ENCODE measurements around the gene PHYKPL. TPM values are rescaled to one million over a fixed set of nuclear protein-coding genes. Genes with fewer than 3 reads are reported as not detected.

The PHYKPL gene
- total and polyA plus RNA-seq, 2 of the 8 experiments (the other 6 are each of a cell fraction or from before 2014, with no cell fraction given) = 25.1 to 32.1 TPM

DNA sequence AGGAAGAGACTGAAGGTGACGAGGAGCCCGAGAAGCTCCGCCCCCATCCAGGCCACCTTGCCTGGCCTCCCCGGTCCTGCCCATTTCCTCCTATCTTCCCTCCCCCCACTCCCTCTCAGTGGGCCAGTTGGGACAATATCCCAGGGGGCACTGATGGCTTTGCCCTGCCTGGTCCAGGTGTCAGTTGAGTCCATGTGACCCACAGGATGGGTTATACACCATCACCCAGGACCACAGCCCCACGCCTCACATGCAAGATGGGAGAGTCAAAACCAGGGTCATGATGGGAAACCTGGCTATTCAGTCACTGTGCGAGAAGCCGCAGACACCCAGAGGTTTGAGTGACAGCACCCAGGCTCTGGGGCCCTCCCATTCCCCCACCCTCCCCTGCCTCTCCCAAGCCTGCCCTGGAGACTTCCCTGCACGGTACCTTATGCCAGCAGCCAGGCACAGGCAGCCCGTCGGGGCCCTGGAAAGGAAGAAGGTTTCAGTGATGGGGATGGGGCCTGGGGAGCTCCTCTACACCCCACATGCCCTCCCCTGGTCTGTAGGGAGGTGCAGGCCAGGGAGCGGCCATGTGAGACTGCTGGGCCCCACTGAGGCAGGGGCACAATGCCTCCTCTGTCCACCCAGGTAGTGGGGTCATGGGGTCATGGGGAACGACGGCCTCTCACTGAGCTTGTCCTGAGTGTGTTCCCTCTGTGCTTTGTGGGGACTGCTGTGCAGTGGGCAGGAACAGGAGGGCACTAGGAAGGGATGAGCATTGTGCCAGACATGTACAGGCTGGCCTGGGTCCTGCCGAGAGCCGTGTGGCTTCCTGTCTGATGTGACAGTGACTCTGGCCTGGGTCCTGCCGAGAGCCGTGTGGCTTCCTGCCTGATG lies 6.3 kb upstream of the PHYKPL start:
- Histone ChIP-seq H3K4me3 (ENCODE audit: extremely low read depth in 1 of 4, insufficient read depth in 2 of 4, low read depth in 3 of 4, low read length in 4 of 4) (no peak overlapping the region), H2BK12ac (ENCODE audit: low read depth, low read length) (peak overlapping the region; percentile 90; the same call in 1 of the 2 replicates), H3K56ac (replicated peaks; ENCODE audit: insufficient read length, low read depth, low read length) (no peak overlapping the region), H3K36me3 (ENCODE audit: control insufficient read depth in 2 of 4, insufficient read depth in 4 of 4, low read length in 3 of 4) (no peaks in the 10 kb centered on the region), H2AK5ac (ENCODE audit: low read depth, low read length) (no peak overlapping the region), H3K23me2 (ENCODE audit: low read depth, low read length) (peaks cover 2% of the 10 kb centered on the region; the same call in 1 of the 2 replicates), H3K14ac (ENCODE audit: insufficient read length) (no peak overlapping the region), H3K4me2 (ENCODE audit: insufficient read depth in 1 of 2, low read depth in 2 of 2, low read length in 2 of 2) (no peak overlapping the region), H4K20me1 (replicated peaks in 1 of 2; ENCODE audit: control insufficient read depth in 1 of 2, insufficient read depth in 2 of 2, low read length in 2 of 2) (no peaks in the 10 kb centered on the region), H3K79me1 (ENCODE audit: low read depth, low read length) (no peaks in the 10 kb centered on the region; the same call in 1 of the 2 replicates), H3K4ac (replicated peaks; ENCODE audit: insufficient read length, low read depth, low read length) (no peak overlapping the region), H2BK5ac (ENCODE audit: low read depth, low read length) (no peak overlapping the region; the same call in 1 of the 2 replicates), H4K8ac (ENCODE audit: extremely low read depth, insufficient read depth, low read length) (peak overlapping the region; percentile 35; the same call in 1 of the 2 replicates), H2BK15ac (ENCODE audit: low read length) (no peak overlapping the region), H3K79me2 (ENCODE audit: control insufficient read depth in 1 of 2, insufficient read depth in 2 of 2, low read length in 2 of 2) (no peaks in the 10 kb centered on the region), H3K18ac (ENCODE audit: extremely low read depth, low read length) (no peak overlapping the region), H3K4me1 (replicated peaks in 1 of 4; ENCODE audit: control insufficient read depth in 3 of 4, insufficient read depth in 4 of 4, low read length in 3 of 4) (peaks cover 0 to 6% (median 1%) of the 10 kb centered on the region in 4 experiments; a peak in 4 of 7 replicates), H2BK120ac (replicated peaks; ENCODE audit: low read depth, low read length) (no peak overlapping the region), H3K27ac (ENCODE audit: low read depth, low read length) (no peak overlapping the region), H4K91ac (replicated peaks; ENCODE audit: insufficient read length, low read length) (peak overlapping the region; percentile 68), H3K9me3 (ENCODE audit: insufficient read depth in 2 of 2, low read depth in 1 of 2, low read length in 1 of 2) (no peaks in the 10 kb centered on the region), H4K5ac (ENCODE audit: insufficient read length, low read depth, low read length) (peak overlapping the region; percentile 10), H3K27me3 (replicated peaks in 1 of 4; ENCODE audit: control insufficient read depth in 3 of 4, extremely low read depth in 1 of 4, insufficient read depth in 3 of 4, low read length in 3 of 4) (no peaks in the 10 kb centered on the region), H2AFZ (ENCODE audit: low read length) (no peak overlapping the region), H3K23ac (ENCODE audit: insufficient read length) (no peak overlapping the region), H3K9ac (replicated peaks in 1 of 4; ENCODE audit: extremely low read depth in 1 of 4, low read depth in 3 of 4, low read length in 3 of 4) (no peak overlapping the region), H2BK20ac (ENCODE audit: low read length) (no peak overlapping the region)
- WGBS, 2 experiments (ENCODE audit: extremely low coverage in 1 of 2, insufficient coverage in 1 of 2, insufficient read length in 1 of 2, insufficient replicate concordance in 2 of 2, low coverage in 1 of 2, low lambda C conversion rate in 2 of 2, missing lambda C conversion rate in 1 of 2) = 94% methylated on average over 13 of the region's 17 CpGs; no CpG with 5 or more reads in 1 of the 2 experiments
- ChIA-PET POLR2A (ENCODE audit: partially characterized antibody) (interaction anchor here (1.3 to 21.6 kb wide), 2 partner anchors 24 to 28 kb away, joined by 3 to 507 read pairs; partner anchors contain the start of gene HNRNPAB), CTCF (ENCODE audit: partially characterized antibody) (interaction anchor here (1.1 to 1.4 kb wide), 3 partner anchors 9 to 44 kb away, joined by 4 to 7 read pairs (median 4); no protein-coding TSS in a partner anchor)
- FAIRE-seq (no peak), DNase-seq (ENCODE audit: low read depth in 1 of 2, low spot score in 2 of 2) (no peak)
- no peak for TF ChIP-seq SIN3A (conservative IDR thresholded peaks at IDR 0.05 in 1 of 2, IDR thresholded peaks at IDR 0.05 in 1 of 2; ENCODE audit: low read depth in 1 of 2, low read length in 2 of 2)
- TF ChIP-seq NANOG (IDR thresholded peaks at IDR 0.05; ENCODE audit: insufficient read depth, low read depth, low read length, poor library complexity, severe bottlenecking) = no peak
- TF ChIP-seq HDAC2 (IDR thresholded peaks at IDR 0.05; ENCODE audit: borderline replicate concordance in 1 of 2, low read depth in 2 of 2, low read length in 2 of 2) = no peak
- no peak for TF ChIP-seq CHD2 (IDR thresholded peaks at IDR 0.05; ENCODE audit: low read length)
- no peak for TF ChIP-seq TAF1 (IDR thresholded peaks at IDR 0.05; ENCODE audit: low read depth, low read length)
- TF ChIP-seq RFX5 (IDR thresholded peaks at IDR 0.05; ENCODE audit: borderline replicate concordance, low read depth, low read length) = no peak
- TF ChIP-seq ASH2L (IDR thresholded peaks at IDR 0.05; ENCODE audit: low read length) = no peak
- TF ChIP-seq RXRA (IDR thresholded peaks at IDR 0.05; ENCODE audit: insufficient read depth, low read depth, low read length) = no peak
- TF ChIP-seq HDAC6 (IDR thresholded peaks at IDR 0.05; ENCODE audit: low read depth, low read length) = no peak
- no peak for TF ChIP-seq TEAD4 (IDR thresholded peaks at IDR 0.05; ENCODE audit: low read depth, low read length)
- no peak for TF ChIP-seq JUN (IDR thresholded peaks at IDR 0.05; ENCODE audit: low read depth, low read length)
- no peak for TF ChIP-seq SP1 (IDR thresholded peaks at IDR 0.05; ENCODE audit: low read depth, low read length)
